Fibroblast of villous mesenchyme (primary cell): ENCODE results near the gene SCN1B. TPM values are rescaled to one million over a fixed set of nuclear protein-coding genes. Genes with fewer than 3 reads are reported as not detected.

Experiments used
- DNase-seq: peaks from one replicate; pipeline ENCODE4 v3.0.0-alpha.2; 2010; ENCODE audit warnings: low read depth
- H3K4me3 ChIP-seq: 2 replicates; pipeline ENCODE4 v1.5.1; 2011; ENCODE audit warnings: low read depth, mild to moderate bottlenecking, low read length
- total RNA-seq: library from RNA; depleted of rRNA; stranded (reverse); fragments of >200 nt; gene quantifications from 2 replicates; pipeline ENCODE4 v1.2.3, GENCODE V29; 2012
- TF ChIP-seq, protein P1 (sequence below): IDR thresholded peaks from 2 replicates; pipeline ENCODE4 v1.5.1; 2012; ENCODE audit warnings: low read depth, mild to moderate bottlenecking, low read length; ENCODE audit not compliant: insufficient read depth

The SCN1B gene
- total RNA-seq, 1 donor: 2.6 TPM

DNA sequence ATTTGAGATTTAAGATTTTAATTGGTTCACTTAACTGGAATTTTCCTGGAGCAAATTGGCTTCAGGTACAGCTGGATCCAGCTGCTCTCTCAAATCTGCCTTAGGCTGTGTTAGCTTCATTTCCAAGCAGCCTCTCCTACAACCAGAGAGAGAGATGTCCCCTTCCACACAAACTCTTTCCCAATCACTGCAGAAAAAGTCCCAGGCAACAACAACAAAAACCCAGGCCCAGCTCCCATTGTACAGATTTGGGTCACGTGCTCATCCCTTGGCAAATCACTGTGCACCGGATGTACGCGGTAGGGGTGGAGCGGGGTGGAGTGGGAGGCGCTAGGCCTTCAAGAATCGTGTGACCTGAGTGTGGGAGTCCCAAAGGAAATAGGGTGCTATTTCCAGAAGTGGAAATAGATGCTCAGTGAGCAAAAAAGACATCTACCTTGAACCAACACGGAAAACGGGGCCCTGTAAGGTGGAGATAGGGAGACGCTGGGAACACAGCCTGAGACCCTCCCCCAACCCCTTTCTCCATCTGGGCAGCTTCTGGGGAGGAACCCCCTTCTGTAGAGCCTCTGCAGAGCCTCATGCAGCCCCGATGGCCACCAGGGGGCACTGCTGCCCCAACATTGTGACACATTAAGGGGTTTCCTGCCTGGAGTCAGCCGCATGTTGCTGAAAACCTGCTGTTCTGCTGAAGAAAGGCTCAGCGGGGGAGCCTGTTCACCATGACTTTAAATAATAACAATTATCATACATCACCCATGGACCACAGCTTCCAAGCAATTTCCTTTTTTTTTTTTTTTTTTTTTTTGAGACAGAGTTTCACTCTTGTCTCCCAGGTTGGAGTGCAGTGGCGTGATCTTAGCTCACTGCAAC, 36.7 kb downstream of the SCN1B start:
- DNase-seq: peak; percentile 77
- no peak overlapping the region for H3K4me3 ChIP-seq
- TF ChIP-seq, protein P1, sequence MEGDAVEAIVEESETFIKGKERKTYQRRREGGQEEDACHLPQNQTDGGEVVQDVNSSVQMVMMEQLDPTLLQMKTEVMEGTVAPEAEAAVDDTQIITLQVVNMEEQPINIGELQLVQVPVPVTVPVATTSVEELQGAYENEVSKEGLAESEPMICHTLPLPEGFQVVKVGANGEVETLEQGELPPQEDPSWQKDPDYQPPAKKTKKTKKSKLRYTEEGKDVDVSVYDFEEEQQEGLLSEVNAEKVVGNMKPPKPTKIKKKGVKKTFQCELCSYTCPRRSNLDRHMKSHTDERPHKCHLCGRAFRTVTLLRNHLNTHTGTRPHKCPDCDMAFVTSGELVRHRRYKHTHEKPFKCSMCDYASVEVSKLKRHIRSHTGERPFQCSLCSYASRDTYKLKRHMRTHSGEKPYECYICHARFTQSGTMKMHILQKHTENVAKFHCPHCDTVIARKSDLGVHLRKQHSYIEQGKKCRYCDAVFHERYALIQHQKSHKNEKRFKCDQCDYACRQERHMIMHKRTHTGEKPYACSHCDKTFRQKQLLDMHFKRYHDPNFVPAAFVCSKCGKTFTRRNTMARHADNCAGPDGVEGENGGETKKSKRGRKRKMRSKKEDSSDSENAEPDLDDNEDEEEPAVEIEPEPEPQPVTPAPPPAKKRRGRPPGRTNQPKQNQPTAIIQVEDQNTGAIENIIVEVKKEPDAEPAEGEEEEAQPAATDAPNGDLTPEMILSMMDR: peak; percentile 88

DNA sequence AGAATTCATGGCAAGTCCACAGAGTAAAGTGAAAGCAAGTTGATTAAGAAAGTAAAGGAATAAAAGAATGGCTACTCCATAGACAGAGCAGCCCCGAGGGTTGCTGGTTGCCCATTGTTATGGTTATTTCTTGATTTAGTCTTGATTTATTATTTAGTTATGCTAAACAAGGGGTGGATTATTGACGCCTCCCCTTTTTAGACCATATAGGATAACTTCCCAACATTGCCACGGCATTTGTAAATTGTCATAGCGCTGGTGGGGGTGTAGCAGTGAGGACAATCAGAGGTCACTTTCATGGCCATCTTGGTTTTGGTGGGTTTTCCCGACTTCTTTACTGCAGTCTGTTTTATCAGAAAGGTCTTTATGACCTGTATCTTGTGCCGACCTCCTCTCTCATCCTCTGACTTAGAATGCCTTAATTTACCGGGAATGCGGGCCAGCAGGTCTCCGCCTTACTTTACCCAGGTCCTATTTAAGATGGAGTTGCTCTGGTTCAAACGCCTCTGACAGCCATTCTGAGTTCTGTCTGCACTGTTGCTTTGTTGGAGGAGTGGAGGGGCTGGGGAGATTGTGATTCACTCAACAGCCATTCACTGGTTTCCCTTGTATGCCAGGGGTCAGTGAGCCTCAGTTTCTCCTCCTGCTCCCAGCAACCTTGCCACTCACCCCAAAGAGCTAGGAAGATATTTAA, 38.8 kb downstream of the SCN1B start:
- DNase-seq: no peak
- TF ChIP-seq, protein P1: no peak
- H3K4me3 ChIP-seq: no peak overlapping the region

DNA sequence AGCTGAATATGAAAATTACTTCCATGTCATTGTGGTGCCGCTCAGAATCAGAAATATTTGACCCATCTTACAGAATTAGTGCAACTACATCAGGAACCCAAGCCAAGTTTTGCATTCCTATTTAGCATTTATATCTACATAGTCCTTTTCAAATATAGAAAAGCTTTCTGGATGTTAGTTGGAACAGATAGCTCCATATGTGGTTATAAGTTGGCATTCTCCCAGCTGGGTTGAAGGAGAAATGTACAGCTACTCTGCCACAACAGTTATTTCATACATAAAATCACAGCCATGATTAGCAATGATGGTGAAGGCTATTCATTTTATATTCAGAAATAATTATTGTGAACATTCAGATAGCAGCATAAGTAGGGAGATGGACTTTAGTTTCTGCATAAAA, 39.4 kb downstream of the SCN1B start:
- no peak for DNase-seq
- no peak overlapping the region for H3K4me3 ChIP-seq
- TF ChIP-seq, protein P1: no peak

DNA sequence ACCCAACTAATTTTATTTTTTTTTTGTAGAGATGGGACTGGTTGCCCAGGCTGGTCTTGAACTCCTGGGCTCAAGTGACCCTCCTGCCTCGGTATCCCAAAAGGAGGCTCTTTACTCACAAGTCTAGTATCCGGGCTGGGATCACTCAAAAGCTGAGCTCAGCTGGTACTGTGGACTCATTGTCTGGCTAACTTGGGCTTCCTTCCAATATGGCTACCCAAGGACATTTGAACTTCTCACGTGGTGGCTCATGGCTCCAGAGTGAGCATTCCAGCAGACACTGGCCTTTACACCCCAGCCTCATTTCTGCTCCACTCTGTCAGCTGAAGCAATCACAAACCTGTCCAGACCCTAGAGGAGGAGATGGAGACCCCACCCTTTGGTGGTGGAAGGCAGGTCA, 40.2 kb downstream of the SCN1B start:
- no peak for DNase-seq
- TF ChIP-seq, protein P1: no peak
- no peak overlapping the region for H3K4me3 ChIP-seq

DNA sequence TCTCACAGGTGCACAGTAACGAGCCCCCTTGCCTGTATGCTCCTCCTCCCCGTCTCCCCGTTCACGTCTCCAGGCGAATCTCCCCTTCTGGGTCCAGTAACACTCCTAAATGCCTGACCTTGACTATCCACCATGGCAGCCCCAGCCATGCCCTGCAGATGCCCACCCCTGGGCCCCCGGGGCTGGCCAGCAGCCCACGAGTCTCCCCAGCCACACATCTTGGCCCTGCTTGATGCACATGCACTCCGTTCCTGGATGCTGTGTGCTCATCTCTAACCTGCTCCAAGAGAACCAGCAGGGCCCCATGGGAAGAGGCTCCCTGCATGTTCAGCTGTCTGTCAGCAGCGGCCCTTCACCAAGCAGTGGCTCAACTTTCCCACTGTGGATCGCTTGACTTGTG, 43.2 kb downstream of the SCN1B start:
- no peak for DNase-seq
- no peak overlapping the region for H3K4me3 ChIP-seq
- TF ChIP-seq, protein P1: no peak

DNA sequence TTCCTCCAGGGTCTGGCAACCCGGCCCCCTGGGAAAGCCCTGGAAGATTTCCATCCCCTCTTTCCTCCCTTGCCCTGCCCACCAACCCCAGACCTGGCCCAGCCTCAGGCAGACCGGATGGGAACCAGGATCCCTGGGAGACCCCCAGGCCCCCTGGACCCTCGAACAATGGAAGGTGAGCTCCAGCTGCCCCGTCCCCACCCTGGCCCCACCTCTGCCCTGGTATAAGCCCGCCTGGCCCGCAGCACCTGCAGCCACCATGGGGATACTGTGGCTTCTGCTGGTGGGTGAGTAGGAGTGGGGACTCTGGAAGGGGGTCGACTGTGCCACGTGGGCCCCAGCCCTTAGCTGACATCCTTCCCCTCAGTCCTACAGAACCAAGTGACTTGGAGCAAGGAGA, 43.7 kb downstream of the SCN1B start:
- TF ChIP-seq, protein P1: no peak

More for the DNA sequence above, 43.7 kb downstream of the SCN1B start:
- no peak overlapping the region for H3K4me3 ChIP-seq
- DNase-seq: no peak
